SKM-1 treated with dmso at 0.1 percent for 144 hours (cell line): ENCODE data around the gene ZBTB20.

ENCODE experiments used
- DNase-seq: peaks from one replicate; lab custom pipeline; 2025; ENCODE audit not compliant: unreplicated experiment; lab: John Stamatoyannopoulos, UW

ZBTB20 gene

DNA sequence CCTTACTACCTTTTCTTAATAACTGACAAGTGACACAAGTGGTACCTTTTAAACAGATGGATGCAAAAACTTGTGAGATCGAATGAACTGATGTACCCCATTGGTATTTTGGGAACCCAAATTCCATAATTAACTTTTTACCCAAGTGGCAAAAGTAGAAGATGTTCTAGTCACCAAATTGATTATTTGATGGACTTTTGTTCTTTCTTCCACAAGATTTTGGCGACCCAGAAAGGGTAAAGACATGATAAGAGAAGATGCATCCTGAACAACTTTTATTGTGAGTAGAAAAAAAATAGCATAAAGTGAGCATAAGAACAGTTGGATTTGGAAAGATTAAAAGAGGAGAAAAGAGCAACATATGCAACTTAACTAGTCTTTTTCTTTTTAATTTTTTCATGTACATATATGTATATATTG is 693.7 kb downstream of the ZBTB20 start:
- no peak for DNase-seq

GRCh38 chr3:114452937-114453336 is 694.2 kb downstream of the ZBTB20 start:
- DNase-seq, result no peak

- DNase-seq, result no peak
Observed at GRCh38 chr3:114452256-114452655, 694.8 kb downstream of the ZBTB20 start.

DNA sequence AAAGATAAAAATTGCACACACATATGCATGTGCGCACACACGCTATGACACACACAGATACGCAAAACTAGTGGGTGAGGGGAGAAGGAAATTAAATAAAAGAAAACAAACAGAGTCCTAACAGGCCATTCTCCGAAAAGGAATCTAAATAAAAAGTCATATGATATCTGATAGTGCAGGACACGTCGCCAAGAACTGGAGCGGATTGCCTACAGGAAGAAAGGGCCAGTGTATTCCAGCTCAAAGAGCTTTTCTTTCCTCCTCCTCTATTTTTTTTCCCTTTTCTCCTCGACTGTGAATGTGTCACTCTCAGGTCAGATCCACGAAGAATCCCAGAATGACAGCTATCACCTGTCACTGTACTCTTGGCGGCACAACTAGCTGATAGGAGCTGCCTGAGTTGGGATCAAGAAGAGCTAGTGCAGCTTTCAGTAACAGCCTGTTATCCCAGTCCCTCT is 695.5 kb downstream of the ZBTB20 start:
- DNase-seq, result no peak

DNA sequence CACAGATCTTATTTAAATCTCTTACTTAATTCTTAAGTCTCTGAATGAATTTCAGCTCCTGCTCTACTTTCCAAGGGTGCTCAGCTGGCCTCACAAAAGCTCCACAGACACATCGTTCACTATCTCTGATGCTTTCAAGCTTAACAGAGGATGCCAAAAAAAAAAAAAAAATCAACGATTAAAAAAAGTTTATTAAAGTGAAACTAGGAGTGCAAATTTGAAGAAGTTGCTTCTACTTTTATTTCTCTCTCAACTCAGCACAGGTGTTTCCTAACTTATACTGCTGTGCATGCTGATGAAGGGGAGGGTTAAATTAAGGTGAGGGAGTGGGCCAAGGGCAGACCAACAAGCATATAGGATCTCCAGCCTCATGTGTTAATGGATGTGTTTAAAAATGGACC is 696.0 kb downstream of the ZBTB20 start:
- DNase-seq, result no peak

- DNase-seq, result no peak
Observed at GRCh38 chr3:114450008-114450596, 697.0 kb downstream of the ZBTB20 start.

GRCh38 chr3:114449271-114450007 is 697.6 kb downstream of the ZBTB20 start:
- no peak for DNase-seq

GRCh38 chr3:114447950-114448479 is 699.1 kb downstream of the ZBTB20 start:
- no peak for DNase-seq

GRCh38 chr3:114447545-114447944 is 699.5 kb downstream of the ZBTB20 start:
- no peak for DNase-seq

- DNase-seq, result no peak
Observed at GRCh38 chr3:114446600-114446999, 700.5 kb downstream of the ZBTB20 start.

DNA sequence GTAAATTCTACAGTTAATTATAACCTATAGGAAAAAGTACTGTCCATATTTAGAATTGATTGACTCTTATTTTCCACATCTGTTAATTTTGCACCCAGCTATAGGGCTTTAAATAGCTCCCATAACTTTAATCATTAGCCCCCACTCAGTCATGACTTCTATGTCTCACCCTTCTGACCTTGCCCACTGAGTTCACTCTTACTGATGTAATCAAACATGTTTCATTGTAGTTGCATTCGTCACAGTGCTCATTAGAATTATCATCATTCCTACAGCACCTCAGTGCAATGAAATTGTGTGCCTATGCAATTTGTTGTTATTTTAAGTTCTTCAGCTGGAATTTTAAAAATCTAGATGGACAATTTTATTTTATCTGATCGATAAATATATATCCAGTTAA is 701.9 kb downstream of the ZBTB20 start:
- DNase-seq, result no peak

DNA sequence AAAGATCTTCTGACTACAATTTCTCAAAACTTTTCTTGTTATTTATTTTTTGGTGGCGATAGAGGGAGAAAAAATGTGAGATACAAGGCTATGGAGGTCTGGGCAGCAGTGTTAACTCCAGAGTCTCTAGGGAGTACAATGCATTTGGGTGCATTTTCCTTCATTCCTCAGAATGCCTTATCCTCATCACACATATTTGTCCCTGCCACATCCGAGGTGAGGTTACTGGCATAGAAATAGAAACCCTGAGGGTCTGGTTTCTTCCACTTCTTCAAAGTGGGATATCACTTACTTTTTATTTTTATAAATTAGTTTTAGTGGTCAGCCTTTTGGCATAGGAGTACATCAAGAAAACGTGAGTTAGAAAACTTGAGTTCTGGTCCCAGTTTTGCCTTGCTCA is 702.9 kb downstream of the ZBTB20 start:
- DNase-seq, result no peak

GRCh38 chr3:114442246-114442645 is 704.8 kb downstream of the ZBTB20 start:
- DNase-seq, result no peak

DNA sequence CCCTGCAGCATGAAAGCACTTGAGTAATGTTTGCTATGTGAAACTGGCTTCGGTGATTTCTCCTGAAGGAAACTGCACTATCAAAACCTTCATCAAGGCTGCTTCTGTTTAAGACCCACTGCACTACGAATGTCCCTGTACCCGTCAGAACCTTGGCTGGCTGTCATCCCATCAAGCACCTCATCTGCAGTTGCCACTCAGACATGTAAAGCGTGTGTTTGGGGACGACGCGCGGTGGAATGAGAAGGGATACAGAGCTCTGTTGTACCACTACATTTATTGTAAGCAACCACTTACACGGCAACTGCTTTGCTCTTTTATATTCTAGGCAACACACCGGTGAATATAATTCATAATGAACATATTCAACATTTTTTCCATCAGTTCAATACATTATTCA is 705.7 kb downstream of the ZBTB20 start:
- no peak for DNase-seq

DNA sequence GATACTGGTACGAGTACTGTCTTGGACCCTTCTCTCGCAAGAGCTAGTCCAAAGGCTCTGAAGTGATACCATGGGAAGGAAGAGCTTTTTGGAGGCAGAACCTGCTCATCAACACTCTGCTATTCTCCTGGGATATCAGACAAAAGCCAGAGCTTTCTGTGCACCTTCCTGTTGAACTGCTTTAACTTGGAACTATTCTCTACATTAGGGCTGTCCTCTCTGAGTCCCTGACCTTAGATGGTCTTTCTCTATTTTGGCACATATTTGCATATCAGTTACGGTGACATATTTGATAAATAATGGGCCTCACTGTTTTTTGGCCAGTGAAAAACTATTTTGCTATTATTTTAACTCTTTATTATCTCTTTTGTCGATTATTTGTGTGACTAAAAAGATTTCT is 706.4 kb downstream of the ZBTB20 start:
- DNase-seq, result no peak

DNA sequence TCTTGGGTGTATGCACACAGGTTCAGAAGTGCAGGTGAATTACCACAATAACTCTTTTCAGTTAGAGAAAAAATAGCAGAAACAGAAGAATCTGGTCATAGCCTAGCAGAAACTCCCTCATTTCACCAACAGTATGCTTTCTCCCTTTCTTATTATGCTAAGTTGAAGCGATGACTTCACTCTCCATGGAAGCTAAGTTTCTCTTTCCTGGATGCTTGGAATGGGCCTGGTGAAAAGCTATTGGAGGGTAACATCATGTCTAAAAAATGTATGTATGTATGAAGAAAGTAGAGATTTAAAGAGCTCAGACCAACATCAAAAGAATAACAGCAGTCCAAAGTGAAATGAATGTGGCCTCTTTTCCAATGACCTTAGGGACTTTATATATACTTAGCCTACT is 707.8 kb downstream of the ZBTB20 start:
- no peak for DNase-seq

DNA sequence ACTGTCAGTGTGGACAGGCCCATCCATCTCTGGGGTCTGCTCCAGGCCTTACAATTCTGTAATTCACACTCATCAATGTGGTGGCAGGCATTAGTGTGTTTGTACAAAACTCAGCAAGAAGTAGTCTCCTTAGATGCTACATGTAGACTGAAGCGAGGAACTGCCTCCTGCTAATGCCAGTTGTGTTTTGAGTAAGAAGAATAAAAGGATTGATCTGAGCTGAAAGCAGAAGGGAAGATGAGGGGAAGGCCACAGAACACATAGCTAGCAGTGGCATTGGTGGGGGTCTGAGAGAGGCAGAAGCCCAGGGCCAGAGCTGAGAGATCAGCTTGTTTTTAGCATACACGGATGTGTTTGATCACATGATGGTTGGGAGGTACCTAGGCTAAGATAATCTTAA is 709.2 kb downstream of the ZBTB20 start:
- no peak for DNase-seq

DNA sequence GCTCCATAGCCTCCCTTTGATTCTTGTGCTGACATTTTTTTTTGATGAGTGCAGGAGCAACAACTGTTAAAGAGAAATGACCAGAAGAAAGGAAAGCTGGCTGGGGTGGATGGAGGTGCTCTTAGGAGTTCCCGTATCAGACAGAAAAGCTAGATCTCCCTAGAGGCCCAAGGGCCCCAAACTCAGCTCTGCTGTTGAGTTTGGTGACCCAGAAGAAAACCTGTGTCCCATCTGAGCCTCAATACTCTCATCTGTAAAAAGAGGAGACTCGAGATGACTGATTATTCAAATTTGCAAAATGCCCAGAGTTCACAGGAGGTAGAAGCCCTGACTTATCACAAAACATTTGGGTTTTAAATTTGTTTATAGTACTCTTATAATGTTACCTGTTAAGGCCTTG is 710.9 kb downstream of the ZBTB20 start:
- DNase-seq, result no peak

DNA sequence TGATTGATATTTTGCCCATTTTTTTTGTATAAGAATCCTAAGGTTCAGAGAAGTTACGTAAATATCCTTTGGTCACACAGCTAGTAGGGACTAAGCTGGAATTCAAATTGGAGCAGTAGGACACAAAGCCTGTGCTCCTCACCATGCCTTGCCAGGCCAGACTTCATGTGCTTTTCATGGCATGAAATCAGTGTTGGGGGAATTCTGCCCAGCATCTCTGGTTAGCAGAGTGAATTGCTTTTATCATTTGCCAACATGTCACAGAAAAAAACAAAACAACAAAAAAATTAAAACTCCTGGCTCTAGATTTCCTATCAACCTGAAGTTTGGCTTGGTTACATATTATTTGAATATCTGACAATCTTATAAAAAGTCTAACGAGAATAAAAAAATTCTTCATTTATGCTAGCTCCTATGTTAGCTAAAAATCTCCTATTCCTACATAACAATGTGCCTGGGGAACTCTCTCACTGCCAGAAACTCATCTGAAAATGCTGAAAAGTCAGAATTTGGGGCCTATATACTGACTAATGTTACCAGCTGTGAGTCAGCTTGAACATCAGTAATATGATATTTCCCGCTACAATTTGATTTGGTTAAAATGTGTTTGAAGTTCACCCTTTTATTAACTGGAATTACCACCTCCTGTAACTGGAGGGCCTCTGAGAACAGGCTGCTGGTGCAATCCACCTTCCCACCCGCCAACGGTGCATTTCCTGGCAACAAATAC is 711.5 kb downstream of the ZBTB20 start:
- DNase-seq, result no peak

DNA sequence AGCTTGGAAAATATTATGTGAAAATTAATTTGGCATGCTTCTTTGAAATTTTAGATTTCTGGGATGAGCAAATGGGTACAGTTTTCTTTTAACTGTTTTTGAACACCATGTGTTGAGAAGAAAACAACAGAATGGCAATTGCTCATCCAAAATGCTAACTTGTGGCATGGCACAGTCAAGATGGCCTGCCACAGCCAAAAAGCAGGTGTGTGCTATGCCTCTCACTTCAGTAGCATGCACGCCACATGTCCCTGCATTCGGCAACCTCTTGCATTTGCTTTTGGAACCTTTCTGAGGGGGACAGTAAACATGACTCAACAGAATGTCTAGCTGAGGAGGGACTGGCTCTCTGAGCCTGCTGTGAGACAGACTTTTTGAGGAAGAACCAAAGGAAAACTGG is 714.8 kb downstream of the ZBTB20 start:
- no peak for DNase-seq

GRCh38 chr3:114428044-114428595 is 719.0 kb downstream of the ZBTB20 start:
- DNase-seq, result peak; percentile 69
